A673 (cell line): Measurements from ENCODE around the gene MRNIP. TPM values are rescaled to one million over a fixed set of nuclear protein-coding genes. Genes with fewer than 3 reads are reported as not detected.
A peak's percentile ranks its signal among the peaks of the same experiment; 100 is the strongest.

ENCODE experiments used
- BruUV-seq: library from RNA; stranded (reverse); fragments of 400-500 nt; replicated peaks from 2 replicates; lab custom pipeline; 2021; lab: Mats Ljungman, UMichigan
- CTCF ChIA-PET: fragments of 300-600 bp; sonication (Branson Sonifier 250); formaldehyde crosslinking; loops from one replicate; lab custom pipeline; 2022; ENCODE audit warnings: antibody characterized with exemption; lab: Charles Lee
- POLR2A ChIA-PET: fragments of 300-600 bp; sonication (Branson Sonifier 250); formaldehyde crosslinking; loops from one replicate; lab custom pipeline; 2022; ENCODE audit warnings: antibody characterized with exemption; ENCODE audit not compliant: low non-redundant PET; lab: Charles Lee
- DNase-seq: peaks from one replicate; pipeline ENCODE4 v3.0.0-alpha.2; 2015; ENCODE audit warnings: low spot score
- H3K27ac ChIP-seq: fragments of 200-600 bp; sonication (generic); 2 replicates; pipeline ENCODE4 v1.5.1; 2016; ENCODE audit warnings: mixed run types, low read depth, mild to moderate bottlenecking, mixed read lengths, antibody characterized with exemption, low read length; ENCODE audit not compliant: poor library complexity, severe bottlenecking
- H3K27me3 ChIP-seq: fragments of 200-600 bp; sonication (generic); replicated peaks from 2 replicates; pipeline ENCODE4 v1.6.1; 2017; ENCODE audit warnings: mixed run types, low read depth, mild to moderate bottlenecking, mixed read lengths, antibody characterized with exemption, low read length; ENCODE audit not compliant: insufficient read depth, poor library complexity
- H3K36me3 ChIP-seq: fragments of 200-600 bp; sonication (generic); 2 replicates; pipeline ENCODE4 v1.6.1; 2016; ENCODE audit warnings: mixed run types, mild to moderate bottlenecking, mixed read lengths, antibody characterized with exemption, low read length; ENCODE audit not compliant: insufficient read depth, poor library complexity, severe bottlenecking
- H3K4me1 ChIP-seq: fragments of 200-600 bp; sonication (generic); 2 replicates; pipeline ENCODE4 v1.6.1; 2017; ENCODE audit warnings: mixed run types, mild to moderate bottlenecking, mixed read lengths, antibody characterized with exemption, low read length; ENCODE audit not compliant: insufficient read depth, poor library complexity, severe bottlenecking
- H3K4me3 ChIP-seq: fragments of 200-600 bp; sonication (generic); 2 replicates; pipeline ENCODE4 v1.5.1; 2016; ENCODE audit warnings: low read depth, mixed run types, mild to moderate bottlenecking, mixed read lengths, low read length; ENCODE audit not compliant: poor library complexity, severe bottlenecking
- H3K9me3 ChIP-seq: fragments of 200-600 bp; sonication (generic); 2 replicates; pipeline ENCODE4 v1.6.1; 2016; ENCODE audit warnings: mixed run types, low read depth, mild to moderate bottlenecking, mixed read lengths, antibody characterized with exemption, low read length; ENCODE audit not compliant: poor library complexity, severe bottlenecking
- CTCF ChIP-seq: fragments of 300-800, 200-600 bp; sonication (generic); conservative IDR thresholded peaks from 2 replicates; pipeline ENCODE4 v1.5.1; 2017; ENCODE audit warnings: low read depth, mild to moderate bottlenecking, antibody characterized with exemption, low read length, moderate library complexity, mixed read lengths
- EZH2 ChIP-seq: fragments of 200-600 bp; sonication (generic); IDR thresholded peaks from 2 replicates; pipeline ENCODE4 v1.6.1; 2017; ENCODE audit warnings: borderline replicate concordance, low read depth, mild to moderate bottlenecking, mixed read lengths, antibody characterized with exemption, low read length; ENCODE audit not compliant: poor library complexity, severe bottlenecking
- intact Hi-C: fragments of 100-400 bp; cut with micrococcal nuclease; formaldehyde crosslinking; loops from one replicate; pipeline ENCODE4 v1.10.0; 2022; ENCODE audit not compliant: unreplicated experiment
- total RNA-seq: library from RNA; stranded (reverse); gene quantifications from 2 replicates; pipeline ENCODE4 v1.2.3, GENCODE V29; 2021

The MRNIP gene
- total RNA-seq, 1 experiment from 2014 or later = 31.3 TPM

- BruUV-seq = no TSS peak
- no peak overlapping the region for H3K27ac ChIP-seq
- H3K27me3 ChIP-seq = no peaks in the 10 kb centered on the region
- intact Hi-C loops = loop anchor here (5.0 kb wide), 3 partner anchors 56 to 291 kb away; partner anchors contain the start of genes MRNIP and TBC1D9B
- H3K36me3 ChIP-seq = peaks cover 11% of the 10 kb centered on the region
- no peak overlapping the region for H3K4me3 ChIP-seq
- CTCF ChIA-PET = interaction anchor here (0.5 to 1.2 kb wide), 3 partner anchors 39 to 1350 kb away, joined by 3 to 5 read pairs (median 5); no protein-coding TSS in a partner anchor
- peak; percentile 75 for DNase-seq
- TF ChIP-seq EZH2 = no peak
- peak; percentile 80 for TF ChIP-seq CTCF
- POLR2A ChIA-PET = no interaction called here
- H3K4me1 ChIP-seq = peaks cover 28% of the 10 kb centered on the region
- H3K9me3 ChIP-seq = no peaks in the 10 kb centered on the region
Measured at GRCh38 chr5:179801304-179802206, 57.1 kb downstream of the MRNIP start.

GRCh38 chr5:179800696-179801201, 57.9 kb downstream of the MRNIP start:
- H3K9me3 ChIP-seq = no peaks in the 10 kb centered on the region
- H3K4me3 ChIP-seq = no peak overlapping the region
- TF ChIP-seq EZH2 (no peak), CTCF (no peak)
- intact Hi-C loops = loop anchor here (5.0 kb wide), 3 partner anchors 57 to 292 kb away; partner anchors contain the start of genes MRNIP and TBC1D9B
- H3K27ac ChIP-seq = no peak overlapping the region
- ChIA-PET POLR2A (no interaction called here), CTCF (no interaction called here)
- DNase-seq = no peak
- peaks cover 11% of the 10 kb centered on the region for H3K36me3 ChIP-seq
- no peaks in the 10 kb centered on the region for H3K27me3 ChIP-seq
- peaks cover 28% of the 10 kb centered on the region for H3K4me1 ChIP-seq
- no TSS peak for BruUV-seq

GRCh38 chr5:179800071-179800695, 58.4 kb downstream of the MRNIP start:
- Histone ChIP-seq H3K4me3 (no peak overlapping the region), H3K36me3 (peaks cover 11% of the 10 kb centered on the region), H3K9me3 (no peaks in the 10 kb centered on the region), H3K27ac (no peak overlapping the region), H3K27me3 (no peaks in the 10 kb centered on the region), H3K4me1 (peaks cover 25% of the 10 kb centered on the region)
- no peak for TF ChIP-seq CTCF
- DNase-seq = no peak
- CTCF ChIA-PET = no interaction called here
- intact Hi-C loops = loop anchor here (5.0 kb wide), 3 partner anchors 57 to 292 kb away; partner anchors contain the start of genes MRNIP and TBC1D9B
- POLR2A ChIA-PET = no interaction called here
- BruUV-seq = no TSS peak
